NCI-H226 (cell line): ENCODE results near the gene SPACA7.

Experiments
- DNase-seq: peaks from one replicate; pipeline ENCODE4 v3.0.0-alpha.2; 2015

The SPACA7 gene

GRCh38 chr13:112376050-112376681, at the start of gene SPACA7:
Gene SPACA7, plus strand, starts transcription at chr13:112376355. Its CDS starts 31 bp downstream, at chr13:112376386.
- no peak for DNase-seq

- DNase-seq, result no peak
Observed at GRCh38 chr13:112326821-112327370, 49.3 kb upstream of the SPACA7 start.

GRCh38 chr13:112328936-112329335, 47.2 kb upstream of the SPACA7 start:
- DNase-seq, result no peak

- DNase-seq, result no peak
Observed at GRCh38 chr13:112329376-112329775, 46.8 kb upstream of the SPACA7 start.

GRCh38 chr13:112330066-112330465, 46.1 kb upstream of the SPACA7 start:
- no peak for DNase-seq

GRCh38 chr13:112330479-112331381, 45.4 kb upstream of the SPACA7 start:
- DNase-seq, result no peak

GRCh38 chr13:112331675-112332074, 44.5 kb upstream of the SPACA7 start:
- no peak for DNase-seq

- DNase-seq, result no peak
Observed at GRCh38 chr13:112332727-112333126, 43.4 kb upstream of the SPACA7 start.

GRCh38 chr13:112333756-112334543, 42.2 kb upstream of the SPACA7 start:
- peak; percentile 60 for DNase-seq

GRCh38 chr13:112335135-112335534, 41.0 kb upstream of the SPACA7 start:
- DNase-seq, result no peak

GRCh38 chr13:112341446-112341845, 34.7 kb upstream of the SPACA7 start:
- DNase-seq, result no peak

- DNase-seq, result no peak
Observed at GRCh38 chr13:112341976-112342735, 34.0 kb upstream of the SPACA7 start.

GRCh38 chr13:112342841-112343361, 33.3 kb upstream of the SPACA7 start:
- DNase-seq, result no peak

- DNase-seq, result no peak
Observed at GRCh38 chr13:112343591-112343990, 32.6 kb upstream of the SPACA7 start.

- DNase-seq, result no peak
Observed at GRCh38 chr13:112345826-112346172, 30.4 kb upstream of the SPACA7 start.

GRCh38 chr13:112346173-112346898, 29.8 kb upstream of the SPACA7 start:
- DNase-seq, result peak; percentile 30

- no peak for DNase-seq
Observed at GRCh38 chr13:112346899-112347229, 29.3 kb upstream of the SPACA7 start.

- DNase-seq, result no peak
Observed at GRCh38 chr13:112347986-112348385, 28.2 kb upstream of the SPACA7 start.

- no peak for DNase-seq
Observed at GRCh38 chr13:112348642-112349345, 27.4 kb upstream of the SPACA7 start.

GRCh38 chr13:112349681-112350080, 26.5 kb upstream of the SPACA7 start:
- DNase-seq, result no peak

GRCh38 chr13:112350300-112350699, 25.9 kb upstream of the SPACA7 start:
- DNase-seq, result no peak
